SU-DHL-6 (cell line): ENCODE results near the gene DRC7.

Experiments
- CTCF ChIP-seq: fragments of 200-600 bp; sonication (generic); IDR thresholded peaks from one replicate; pipeline ENCODE4 v1.5.1; 2017; ENCODE audit warnings: antibody characterized with exemption, mild to moderate bottlenecking, low read length, moderate library complexity; ENCODE audit not compliant: insufficient read depth, poor library complexity, severe bottlenecking
- EZH2phosphoT487 ChIP-seq: fragments of 200-600 bp; sonication (generic), shearing (Covaris generic); conservative IDR thresholded peaks from 2 replicates; pipeline ENCODE4 v1.6.1; 2018; ENCODE audit warnings: mild to moderate bottlenecking, antibody characterized with exemption, low read length, moderate library complexity, mixed read lengths

GRCh38 chr16:57756424-57757325 lies 62.1 kb downstream of the DRC7 start:
- TF ChIP-seq CTCF (no peak), EZH2phosphoT487 (no peak)
